Activated naive CD8-positive, alpha-beta T cell treated with anti-CD3 and anti-CD28 coated beads, Interleukin-2, amount 10 ng/mL, durations not matched to agents 7 days and 5 days (primary cell): Measurements from ENCODE around the gene COLQ. TPM values are rescaled to one million over a fixed set of nuclear protein-coding genes. Genes with fewer than 3 reads are reported as not detected.

Experiments used
- ATAC-seq: fragments of 150-1000 bp; cut with Tn5 transposase; one replicate; pipeline ENCODE4 v1.10.0; 2021; ENCODE audit warnings: low read depth, moderate library complexity
- POLR2A ChIA-PET: fragments of 350-600 bp; sonication (Branson Sonifier 250); formaldehyde crosslinking; loops from one replicate; lab custom pipeline; 2021; ENCODE audit warnings: antibody characterized with exemption; lab: Charles Lee
- DNase-seq: peaks from one replicate; pipeline ENCODE4 v3.0.0; 2021
- H3K27ac Mint-ChIP-seq: one replicate; pipeline ENCODE4 v1.8.0; 2022; ENCODE audit warnings: mild to moderate bottlenecking, mixed read lengths
- H3K27me3 Mint-ChIP-seq: one replicate; pipeline ENCODE4 v1.8.0; 2022; ENCODE audit warnings: mild to moderate bottlenecking, moderate library complexity, mixed read lengths
- H3K36me3 Mint-ChIP-seq: one replicate; pipeline ENCODE4 v1.8.0; 2021; ENCODE audit warnings: mild to moderate bottlenecking, mixed read lengths
- H3K4me1 Mint-ChIP-seq: one replicate; pipeline ENCODE4 v1.8.0; 2021; ENCODE audit warnings: mixed read lengths
- H3K4me3 Mint-ChIP-seq: one replicate; pipeline ENCODE4 v1.8.0; 2022; ENCODE audit warnings: mild to moderate bottlenecking, moderate library complexity, mixed read lengths
- H3K9me3 Mint-ChIP-seq: one replicate; pipeline ENCODE4 v1.8.0; 2021; ENCODE audit warnings: mixed read lengths
- total RNA-seq, 2 experiments: library from RNA; stranded (reverse); gene quantifications; one replicate each; pipeline ENCODE4 v1.2.3, GENCODE V29; 2021

COLQ gene
- total RNA-seq: 1 to 10 TPM; 3.5 to 4.1 TPM

- peaks cover 6% of the 10 kb centered on the region for H3K36me3 Mint-ChIP-seq
- ATAC-seq (no peak), DNase-seq (no peak)
- peaks cover 6% of the 10 kb centered on the region for H3K27me3 Mint-ChIP-seq
- POLR2A ChIA-PET: no interaction called here
- H3K4me1 Mint-ChIP-seq: peaks cover 12% of the 10 kb centered on the region
- peak within 1 kb of the TSS; percentile 76 for H3K4me3 Mint-ChIP-seq
- H3K27ac Mint-ChIP-seq: peak within 1 kb of the TSS; percentile 77
- no peaks in the 10 kb centered on the region for H3K9me3 Mint-ChIP-seq
Measured at GRCh38 chr3:15521573-15521965, at the start of gene COLQ. TSS of gene COLQ (minus strand) at chr3:15521706. CDS start at chr3:15521625, 81 bp downstream.

- Mint-ChIP-seq H3K4me3 (no peak overlapping the region), H3K27ac (no peak overlapping the region), H3K36me3 (peaks cover 32% of the 10 kb centered on the region), H3K27me3 (no peaks in the 10 kb centered on the region), H3K9me3 (peaks cover 1% of the 10 kb centered on the region), H3K4me1 (peaks cover 6% of the 10 kb centered on the region)
- DNase-seq: no peak
- POLR2A ChIA-PET: no interaction called here
- ATAC-seq: no peak
Measured at GRCh38 chr3:15563190-15563589, 41.7 kb upstream of the COLQ start.

DNA sequence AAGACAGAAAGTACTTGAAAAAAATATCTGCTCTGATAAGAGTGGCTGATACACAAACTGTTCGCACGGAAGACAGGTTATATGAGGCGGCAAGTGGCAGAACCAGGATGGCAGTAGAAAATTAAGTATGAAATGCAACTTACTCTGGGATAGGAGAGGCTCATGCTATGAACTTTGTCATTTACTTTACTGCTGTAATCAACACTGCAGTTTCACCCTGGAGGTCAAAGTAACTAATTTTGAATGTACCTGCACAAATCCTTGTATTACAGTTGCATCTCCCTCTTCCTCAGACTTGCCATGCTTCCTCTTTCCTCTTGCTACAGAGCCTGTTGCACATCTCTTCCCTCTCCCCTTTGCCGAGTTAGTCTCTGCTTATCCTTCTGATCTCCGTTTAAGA is 41.1 kb upstream of the COLQ start:
- Mint-ChIP-seq H3K4me3 (no peak overlapping the region), H3K9me3 (peaks cover 1% of the 10 kb centered on the region), H3K36me3 (peaks cover 25% of the 10 kb centered on the region), H3K27me3 (no peaks in the 10 kb centered on the region), H3K27ac (no peak overlapping the region), H3K4me1 (peaks cover 6% of the 10 kb centered on the region)
- POLR2A ChIA-PET: no interaction called here
- DNase-seq (no peak), ATAC-seq (no peak)

DNA sequence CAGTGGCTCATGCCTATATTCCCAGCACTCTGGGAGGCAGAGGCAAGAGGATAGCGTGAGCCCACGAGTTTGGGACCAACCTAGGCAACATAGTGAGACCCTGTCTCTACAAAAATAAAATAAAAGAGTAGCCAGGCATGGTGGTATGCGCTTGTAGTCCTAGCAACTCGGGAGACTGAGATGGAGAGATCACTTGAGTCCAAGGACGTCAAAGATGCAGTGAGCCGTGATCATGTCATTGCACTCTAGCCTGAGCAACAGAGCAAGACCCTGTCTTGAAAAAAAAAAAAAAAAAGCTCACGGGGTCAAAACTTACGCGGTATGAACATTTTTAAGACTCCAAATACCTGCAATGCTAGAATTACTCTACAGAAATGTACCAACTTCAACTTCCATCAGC is 37.1 kb upstream of the COLQ start:
- H3K27me3 Mint-ChIP-seq: no peaks in the 10 kb centered on the region
- H3K4me1 Mint-ChIP-seq: peaks cover 21% of the 10 kb centered on the region
- POLR2A ChIA-PET: interaction anchor here (0.6 kb wide), 1 partner anchor 329 kb away, joined by 6 read pairs; no protein-coding TSS in a partner anchor
- DNase-seq (no peak), ATAC-seq (no peak)
- H3K9me3 Mint-ChIP-seq: no peaks in the 10 kb centered on the region
- H3K27ac Mint-ChIP-seq: no peak overlapping the region
- H3K36me3 Mint-ChIP-seq: peaks cover 12% of the 10 kb centered on the region
- no peak overlapping the region for H3K4me3 Mint-ChIP-seq

DNA sequence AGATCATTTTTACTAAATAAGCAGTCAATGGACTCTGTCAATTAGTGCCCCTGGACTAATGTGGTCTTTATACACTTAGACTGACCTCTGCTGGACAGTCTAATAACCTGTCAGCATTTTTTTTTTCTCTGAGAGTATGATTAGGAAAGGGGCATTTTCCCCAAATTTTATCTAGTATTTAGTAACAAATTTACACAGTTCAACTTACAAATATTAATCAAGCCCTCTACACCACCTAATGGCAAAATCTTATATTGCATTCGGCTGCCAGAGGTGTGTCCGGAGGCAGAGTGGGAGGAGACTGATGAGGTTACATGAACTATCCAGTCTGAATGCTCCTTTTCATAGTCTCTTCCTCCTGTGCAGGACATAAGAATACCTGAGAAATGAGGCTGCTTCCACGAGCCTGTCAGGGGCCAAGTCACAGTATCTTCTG is 36.0 kb upstream of the COLQ start:
- Mint-ChIP-seq H3K27me3 (no peaks in the 10 kb centered on the region), H3K4me1 (peaks cover 23% of the 10 kb centered on the region), H3K36me3 (peaks cover 7% of the 10 kb centered on the region), H3K27ac (peak overlapping the region; percentile 54), H3K9me3 (no peaks in the 10 kb centered on the region), H3K4me3 (peak overlapping the region; percentile 18)
- POLR2A ChIA-PET: interaction anchor here (1.1 to 2.2 kb wide), 5 partner anchors 19 to 289 kb away, joined by 4 to 9 read pairs (median 5); no protein-coding TSS in a partner anchor
- ATAC-seq (peak; percentile 91), DNase-seq (peak; percentile 52)

- Mint-ChIP-seq H3K27me3 (no peaks in the 10 kb centered on the region), H3K36me3 (peaks cover 7% of the 10 kb centered on the region), H3K4me1 (peaks cover 25% of the 10 kb centered on the region), H3K27ac (peak overlapping the region; percentile 70), H3K4me3 (peak overlapping the region; percentile 45), H3K9me3 (no peaks in the 10 kb centered on the region)
- POLR2A ChIA-PET: interaction anchor here (0.7 to 2.2 kb wide), 7 partner anchors 18 to 288 kb away, joined by 3 to 9 read pairs (median 5); no protein-coding TSS in a partner anchor
- no peak for DNase-seq
- ATAC-seq: peak; percentile 72
Measured at GRCh38 chr3:15556512-15556911, 35.0 kb upstream of the COLQ start.

GRCh38 chr3:15553749-15554148 is 32.2 kb upstream of the COLQ start:
- Mint-ChIP-seq H3K9me3 (peaks cover 4% of the 10 kb centered on the region), H3K27ac (no peak overlapping the region), H3K27me3 (no peaks in the 10 kb centered on the region), H3K36me3 (peaks cover 22% of the 10 kb centered on the region), H3K4me1 (peaks cover 25% of the 10 kb centered on the region), H3K4me3 (no peak overlapping the region)
- ATAC-seq (no peak), DNase-seq (no peak)
- POLR2A ChIA-PET: no interaction called here

DNA sequence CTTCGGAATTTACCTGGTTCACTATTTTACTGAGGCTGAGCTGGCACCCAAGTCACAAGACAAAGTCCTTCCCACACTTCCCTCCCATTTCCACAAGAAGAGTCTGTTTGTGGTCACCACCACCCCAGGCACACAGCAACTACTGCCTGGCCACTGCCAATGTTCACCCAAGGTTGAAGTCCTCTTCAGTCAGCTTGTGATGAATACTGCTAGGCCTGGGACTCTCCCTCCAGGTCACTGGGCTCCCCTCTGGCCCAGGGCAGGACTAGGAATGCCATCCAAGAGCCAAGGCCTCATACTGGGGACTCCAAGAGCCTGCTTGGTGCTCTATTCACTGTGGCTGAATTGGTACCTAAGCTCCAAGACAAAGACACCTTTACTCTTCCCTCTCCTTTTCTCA is 30.4 kb upstream of the COLQ start:
- DNase-seq (no peak), ATAC-seq (no peak)
- Mint-ChIP-seq H3K36me3 (peaks cover 31% of the 10 kb centered on the region), H3K27ac (no peak overlapping the region), H3K4me3 (no peak overlapping the region), H3K27me3 (peaks cover 2% of the 10 kb centered on the region), H3K4me1 (peaks cover 17% of the 10 kb centered on the region), H3K9me3 (peaks cover 8% of the 10 kb centered on the region)
- POLR2A ChIA-PET: interaction anchor here (0.6 to 0.8 kb wide), 2 partner anchors 16 to 151 kb away, joined by 3 read pairs; no protein-coding TSS in a partner anchor

DNA sequence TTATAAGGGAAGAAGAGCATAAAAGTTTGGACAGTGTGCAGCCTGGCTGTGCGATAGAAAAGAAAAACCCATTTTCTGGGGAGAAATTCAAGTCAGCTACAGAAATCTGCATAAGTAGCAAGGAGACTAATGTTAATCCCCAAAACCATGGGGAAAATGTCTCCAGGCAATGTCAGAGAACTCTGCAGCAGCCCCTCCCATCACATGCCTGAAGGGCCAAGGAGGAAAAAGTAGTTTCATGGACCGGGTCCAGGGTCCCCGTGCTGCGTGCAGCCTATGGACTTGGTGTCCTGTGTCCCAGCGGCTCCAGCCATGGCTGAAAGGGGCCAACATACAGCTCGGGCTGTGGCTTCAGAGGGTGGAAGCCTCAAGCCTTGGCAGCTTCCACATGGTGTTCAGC is 28.3 kb upstream of the COLQ start:
- peaks cover 18% of the 10 kb centered on the region for H3K9me3 Mint-ChIP-seq
- peaks cover 5% of the 10 kb centered on the region for H3K27me3 Mint-ChIP-seq
- H3K36me3 Mint-ChIP-seq: peaks cover 39% of the 10 kb centered on the region
- ATAC-seq: no peak
- peaks cover 6% of the 10 kb centered on the region for H3K4me1 Mint-ChIP-seq
- POLR2A ChIA-PET: no interaction called here
- DNase-seq: no peak
- no peak overlapping the region for H3K27ac Mint-ChIP-seq
- no peak overlapping the region for H3K4me3 Mint-ChIP-seq

GRCh38 chr3:15542614-15543013 is 21.1 kb upstream of the COLQ start:
- DNase-seq (no peak), ATAC-seq (no peak)
- Mint-ChIP-seq H3K4me1 (peaks cover 40% of the 10 kb centered on the region), H3K27ac (no peak overlapping the region), H3K9me3 (peaks cover 11% of the 10 kb centered on the region), H3K27me3 (peaks cover 5% of the 10 kb centered on the region), H3K4me3 (no peak overlapping the region), H3K36me3 (peaks cover 40% of the 10 kb centered on the region)
- POLR2A ChIA-PET: no interaction called here

- Mint-ChIP-seq H3K27ac (peak overlapping the region; percentile 72), H3K9me3 (peaks cover 5% of the 10 kb centered on the region), H3K36me3 (peaks cover 35% of the 10 kb centered on the region), H3K4me3 (peak overlapping the region; percentile 29), H3K27me3 (no peaks in the 10 kb centered on the region), H3K4me1 (peaks cover 52% of the 10 kb centered on the region)
- ATAC-seq: no peak
- DNase-seq: no peak
- POLR2A ChIA-PET: no interaction called here
Measured at GRCh38 chr3:15541371-15541770, 19.9 kb upstream of the COLQ start.

DNA sequence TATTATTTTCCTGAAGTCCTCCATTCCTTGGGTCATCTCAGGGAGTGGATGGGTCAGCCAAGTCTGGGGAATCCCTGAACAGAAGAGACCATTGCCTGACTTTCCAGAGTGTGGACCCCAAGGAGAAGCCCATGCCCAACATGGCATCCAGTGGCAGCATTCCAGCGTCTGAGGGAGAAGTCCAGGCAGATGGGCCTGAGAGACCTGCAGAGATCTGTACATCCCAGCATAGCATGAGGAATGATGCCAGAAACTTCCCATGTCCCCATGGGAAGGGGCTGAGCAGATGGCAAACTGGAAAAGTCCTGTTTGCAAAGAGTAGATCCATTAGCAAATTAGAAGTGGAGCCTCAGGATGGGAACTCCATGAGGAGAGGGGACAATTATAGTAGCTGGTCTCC is 17.6 kb upstream of the COLQ start:
- DNase-seq (no peak), ATAC-seq (no peak)
- Mint-ChIP-seq H3K27me3 (no peaks in the 10 kb centered on the region), H3K36me3 (peaks cover 24% of the 10 kb centered on the region), H3K4me3 (no peak overlapping the region), H3K4me1 (peaks cover 63% of the 10 kb centered on the region), H3K27ac (no peak overlapping the region), H3K9me3 (no peaks in the 10 kb centered on the region)
- POLR2A ChIA-PET: no interaction called here

- Mint-ChIP-seq H3K4me1 (peaks cover 60% of the 10 kb centered on the region), H3K4me3 (no peak overlapping the region), H3K36me3 (peaks cover 23% of the 10 kb centered on the region), H3K27me3 (no peaks in the 10 kb centered on the region), H3K27ac (peak overlapping the region; percentile 71), H3K9me3 (no peaks in the 10 kb centered on the region)
- no peak for ATAC-seq
- no peak for DNase-seq
- POLR2A ChIA-PET: interaction anchor here (0.8 kb wide), 1 partner anchor 19 kb away, joined by 4 read pairs; no protein-coding TSS in a partner anchor
Measured at GRCh38 chr3:15538345-15538744, 16.8 kb upstream of the COLQ start.

DNA sequence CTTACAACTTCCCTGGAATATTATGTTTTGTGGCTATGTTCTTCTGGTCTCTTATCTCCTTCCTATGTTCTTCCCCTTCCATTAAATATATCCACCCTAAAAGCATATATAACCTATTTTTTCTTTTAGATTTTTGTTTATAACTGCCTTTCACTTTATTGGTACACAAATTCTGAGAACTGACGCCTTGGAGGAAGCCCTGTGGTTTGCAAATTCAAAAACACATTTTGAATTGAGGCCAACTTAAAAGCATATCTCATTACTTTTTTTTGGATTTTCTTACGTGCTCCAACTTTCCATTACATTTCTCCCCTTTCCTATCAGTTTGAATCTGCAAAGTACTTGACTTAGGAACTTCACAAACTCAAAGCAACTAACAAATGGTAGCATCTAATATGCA is 15.3 kb upstream of the COLQ start:
- no peak for DNase-seq
- H3K9me3 Mint-ChIP-seq: no peaks in the 10 kb centered on the region
- peaks cover 59% of the 10 kb centered on the region for H3K4me1 Mint-ChIP-seq
- peaks cover 23% of the 10 kb centered on the region for H3K36me3 Mint-ChIP-seq
- H3K4me3 Mint-ChIP-seq: peak overlapping the region; percentile 74
- POLR2A ChIA-PET: no interaction called here
- H3K27me3 Mint-ChIP-seq: no peaks in the 10 kb centered on the region
- peak overlapping the region; percentile 94 for H3K27ac Mint-ChIP-seq
- no peak for ATAC-seq
